D721Med (cell line): ENCODE measurements around the gene CYSRT1.
A peak's percentile ranks its signal among the peaks of the same experiment; 100 is the strongest.
"Not testable (repeated sequence)": the region's sequence is repeated elsewhere in the genome, so short reads cannot be mapped to it uniquely, and the experiment has no call there.

Experiments
- DNase-seq: peaks from one replicate; pipeline ENCODE4 v3.0.0; 2011; ENCODE audit warnings: low spot score; ENCODE audit not compliant: insufficient read length
- FAIRE-seq: peaks from 2 replicates; lab custom pipeline; 2011; peaks lifted over from hg19 to GRCh38; lab: Jason Lieb, UNC
- TF ChIP-seq, protein P1 (sequence below): IDR thresholded peaks from 2 replicates; pipeline ENCODE4 v1.5.1; 2012; ENCODE audit warnings: mild to moderate bottlenecking, control low read depth; ENCODE audit not compliant: insufficient read depth; ENCODE audit errors: missing control alignments

The CYSRT1 gene

GRCh38 chr9:137237759-137238726, 13.1 kb downstream of the CYSRT1 start:
- FAIRE-seq (no peak), DNase-seq (no peak)
- TF ChIP-seq, protein P1, sequence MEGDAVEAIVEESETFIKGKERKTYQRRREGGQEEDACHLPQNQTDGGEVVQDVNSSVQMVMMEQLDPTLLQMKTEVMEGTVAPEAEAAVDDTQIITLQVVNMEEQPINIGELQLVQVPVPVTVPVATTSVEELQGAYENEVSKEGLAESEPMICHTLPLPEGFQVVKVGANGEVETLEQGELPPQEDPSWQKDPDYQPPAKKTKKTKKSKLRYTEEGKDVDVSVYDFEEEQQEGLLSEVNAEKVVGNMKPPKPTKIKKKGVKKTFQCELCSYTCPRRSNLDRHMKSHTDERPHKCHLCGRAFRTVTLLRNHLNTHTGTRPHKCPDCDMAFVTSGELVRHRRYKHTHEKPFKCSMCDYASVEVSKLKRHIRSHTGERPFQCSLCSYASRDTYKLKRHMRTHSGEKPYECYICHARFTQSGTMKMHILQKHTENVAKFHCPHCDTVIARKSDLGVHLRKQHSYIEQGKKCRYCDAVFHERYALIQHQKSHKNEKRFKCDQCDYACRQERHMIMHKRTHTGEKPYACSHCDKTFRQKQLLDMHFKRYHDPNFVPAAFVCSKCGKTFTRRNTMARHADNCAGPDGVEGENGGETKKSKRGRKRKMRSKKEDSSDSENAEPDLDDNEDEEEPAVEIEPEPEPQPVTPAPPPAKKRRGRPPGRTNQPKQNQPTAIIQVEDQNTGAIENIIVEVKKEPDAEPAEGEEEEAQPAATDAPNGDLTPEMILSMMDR: no peak

GRCh38 chr9:137239541-137240200, 14.7 kb downstream of the CYSRT1 start:
- DNase-seq, FAIRE-seq: not testable (repeated sequence)

GRCh38 chr9:137240318-137240840, 15.4 kb downstream of the CYSRT1 start:
- TF ChIP-seq, protein P1: peak; percentile 3
- DNase-seq (no peak), FAIRE-seq (no peak)

DNA sequence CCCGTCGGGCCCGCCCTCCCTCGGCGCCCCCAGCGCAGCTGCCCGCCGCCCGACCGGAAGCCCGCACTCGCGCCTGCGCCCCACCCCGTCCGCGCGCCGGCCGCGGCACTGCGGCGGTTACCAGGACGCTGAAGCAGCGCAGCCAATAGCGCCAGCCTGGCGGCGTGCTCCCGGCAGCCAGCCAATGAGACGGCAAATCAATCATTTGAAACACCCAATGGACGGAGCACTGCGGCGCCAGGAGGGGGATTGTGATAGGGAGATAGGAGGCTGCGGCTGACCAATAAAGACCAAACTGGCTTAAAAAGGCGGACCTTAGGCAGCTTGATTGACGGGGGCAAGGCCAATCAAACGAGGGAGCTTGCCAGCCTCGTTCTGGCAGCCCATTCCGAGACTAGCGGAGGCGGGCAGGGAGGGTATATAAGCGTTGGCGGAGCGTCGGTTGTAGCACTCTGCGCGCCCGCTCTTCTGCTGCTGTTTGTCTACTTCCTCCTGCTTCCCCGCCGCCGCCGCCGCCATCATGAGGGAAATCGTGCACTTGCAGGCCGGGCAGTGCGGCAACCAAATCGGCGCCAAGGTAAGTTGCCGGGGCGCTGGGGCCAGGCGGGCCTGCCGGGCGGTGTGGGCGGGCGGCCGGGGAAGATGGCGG, 16.0 kb downstream of the CYSRT1 start, which contains the start of gene TUBB4B:
TUBB4B (plus strand) TSS at position 447 of the 649 bp plus-strand sequence; CDS start at position 521, 74 bp downstream.
- TF ChIP-seq, protein P1: no peak
- peak; percentile 96 for DNase-seq
- peak; percentile 81 for FAIRE-seq

GRCh38 chr9:137241490-137242268, 16.7 kb downstream of the CYSRT1 start:
- no peak for FAIRE-seq
- no peak for DNase-seq
- TF ChIP-seq, protein P1: no peak

GRCh38 chr9:137242269-137243203, 17.6 kb downstream of the CYSRT1 start:
- no peak for FAIRE-seq
- no peak for DNase-seq
- TF ChIP-seq, protein P1: no peak

DNA sequence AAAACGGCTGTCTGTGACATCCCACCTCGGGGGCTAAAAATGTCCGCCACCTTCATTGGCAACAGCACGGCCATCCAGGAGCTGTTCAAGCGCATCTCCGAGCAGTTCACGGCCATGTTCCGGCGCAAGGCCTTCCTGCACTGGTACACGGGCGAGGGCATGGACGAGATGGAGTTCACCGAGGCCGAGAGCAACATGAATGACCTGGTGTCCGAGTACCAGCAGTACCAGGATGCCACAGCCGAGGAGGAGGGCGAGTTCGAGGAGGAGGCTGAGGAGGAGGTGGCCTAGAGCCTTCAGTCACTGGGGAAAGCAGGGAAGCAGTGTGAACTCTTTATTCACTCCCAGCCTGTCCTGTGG, 18.3 kb downstream of the CYSRT1 start:
- FAIRE-seq, DNase-seq: not testable (repeated sequence)
